ENCODE data around the gene ADAMTS2. TPM values are rescaled to one million over a fixed set of nuclear protein-coding genes. Genes with fewer than 3 reads are reported as not detected.
"Not testable (repeated sequence)": the region's sequence is repeated elsewhere in the genome, so short reads cannot be mapped to it uniquely, and the experiment has no call there.

The ADAMTS2 gene
- polyA plus RNA-seq, 1 experiment = 129 TPM

- H3K27me3 ChIP-seq (ENCODE audit: control insufficient read depth, insufficient read depth, low read length) = no peaks in the 10 kb centered on the region
- no peak for DNase-seq (ENCODE audit: low read depth)
- no peak for TF ChIP-seq CTCF (IDR thresholded peaks at IDR 0.05; ENCODE audit: insufficient read depth, low read depth, low read length)
- CTCF ChIA-PET = interaction anchor here (0.7 kb wide), 1 partner anchor 61 kb away, joined by 4 read pairs; no protein-coding TSS in a partner anchor
- POLR2A ChIA-PET = interaction anchor here (0.6 to 0.8 kb wide), 3 partner anchors 9 to 70 kb away, joined by 3 to 7 read pairs (median 4); no protein-coding TSS in a partner anchor
- H3K4me3 ChIP-seq (ENCODE audit: low read depth, low read length) = no peak overlapping the region
- H3K36me3 ChIP-seq (ENCODE audit: control insufficient read depth, insufficient read depth, low read length) = no peaks in the 10 kb centered on the region; the same call in 1 of the 2 replicates
Observed at GRCh38 chr5:179327021-179327735, 18.1 kb downstream of the ADAMTS2 start.

- Histone ChIP-seq H3K27me3 (ENCODE audit: control insufficient read depth, insufficient read depth, low read length) (no peaks in the 10 kb centered on the region), H3K36me3 (ENCODE audit: control insufficient read depth, insufficient read depth, low read length) (no peaks in the 10 kb centered on the region; the same call in 1 of the 2 replicates), H3K4me3 (ENCODE audit: low read depth, low read length) (no peak overlapping the region)
- ChIA-PET POLR2A (interaction anchor here (0.6 to 0.9 kb wide), 7 partner anchors 8 to 69 kb away, joined by 3 to 16 read pairs (median 4); no protein-coding TSS in a partner anchor), CTCF (interaction anchor here (0.7 kb wide), 1 partner anchor 61 kb away, joined by 4 read pairs; no protein-coding TSS in a partner anchor)
- DNase-seq (ENCODE audit: low read depth) = peak; percentile 96
- no peak for TF ChIP-seq CTCF (IDR thresholded peaks at IDR 0.05; ENCODE audit: insufficient read depth, low read depth, low read length)
Observed at GRCh38 chr5:179326122-179326927, 18.9 kb downstream of the ADAMTS2 start.

- no peak for TF ChIP-seq CTCF (IDR thresholded peaks at IDR 0.05; ENCODE audit: insufficient read depth, low read depth, low read length)
Observed at GRCh38 chr5:179325296-179326031, 19.8 kb downstream of the ADAMTS2 start.

GRCh38 chr5:179324760-179325295, 20.4 kb downstream of the ADAMTS2 start:
- ChIA-PET CTCF (interaction anchor here (0.8 kb wide), 1 partner anchor 158 kb away, joined by 3 read pairs; no protein-coding TSS in a partner anchor), POLR2A (no interaction called here)
- H3K4me3 ChIP-seq (ENCODE audit: low read depth, low read length) = no peak overlapping the region
- TF ChIP-seq CTCF (IDR thresholded peaks at IDR 0.05; ENCODE audit: insufficient read depth, low read depth, low read length) = no peak
- no peaks in the 10 kb centered on the region; the same call in 1 of the 2 replicates for H3K36me3 ChIP-seq (ENCODE audit: control insufficient read depth, insufficient read depth, low read length)
- no peaks in the 10 kb centered on the region for H3K27me3 ChIP-seq (ENCODE audit: control insufficient read depth, insufficient read depth, low read length)
- DNase-seq (ENCODE audit: low read depth) = no peak

More at GRCh38 chr5:179325296-179326031, 19.8 kb downstream of the ADAMTS2 start:
- Histone ChIP-seq H3K27me3 (ENCODE audit: control insufficient read depth, insufficient read depth, low read length) (no peaks in the 10 kb centered on the region), H3K4me3 (ENCODE audit: low read depth, low read length) (no peak overlapping the region), H3K36me3 (ENCODE audit: control insufficient read depth, insufficient read depth, low read length) (no peaks in the 10 kb centered on the region; the same call in 1 of the 2 replicates)
- DNase-seq (ENCODE audit: low read depth) = no peak
- POLR2A ChIA-PET = interaction anchor here (0.7 to 0.9 kb wide), 2 partner anchors 9 to 18 kb away, joined by 3 read pairs; no protein-coding TSS in a partner anchor
- CTCF ChIA-PET = interaction anchor here (0.8 kb wide), 1 partner anchor 159 kb away, joined by 3 read pairs; no protein-coding TSS in a partner anchor

GRCh38 chr5:179324316-179324715, 20.9 kb downstream of the ADAMTS2 start:
- H3K27me3 ChIP-seq (ENCODE audit: control insufficient read depth, insufficient read depth, low read length); H3K36me3 ChIP-seq (ENCODE audit: control insufficient read depth, insufficient read depth, low read length); POLR2A ChIA-PET; DNase-seq (ENCODE audit: low read depth); H3K4me3 ChIP-seq (ENCODE audit: low read depth, low read length): not testable (repeated sequence)
- CTCF ChIA-PET = interaction anchor here (1.3 to 1.6 kb wide), 2 partner anchors 19 to 53 kb away, joined by 4 read pairs; no protein-coding TSS in a partner anchor
